Neural cell (in vitro differentiated cells): Measurements from ENCODE around the gene OR1F1.

Source experiments
- EP300 ChIP-seq: fragments of 450-650 bp; conservative IDR thresholded peaks from 2 replicates; pipeline ENCODE4 v1.6.1; 2014; ENCODE audit warnings: antibody characterized with exemption, mild to moderate bottlenecking, moderate library complexity; ENCODE audit not compliant: poor library complexity, severe bottlenecking
- MXI1 ChIP-seq: fragments of 450-650 bp; conservative IDR thresholded peaks from 2 replicates; pipeline ENCODE4 v1.6.1; 2014; ENCODE audit warnings: antibody characterized with exemption, mild to moderate bottlenecking; ENCODE audit not compliant: poor library complexity, severe bottlenecking
- POLR2AphosphoS5 ChIP-seq: IDR thresholded peaks from 2 replicates; pipeline ENCODE4 v1.6.1; 2012
- RAD21 ChIP-seq: fragments of 450-650 bp; conservative IDR thresholded peaks from 2 replicates; pipeline ENCODE4 v1.6.1; 2014; ENCODE audit warnings: antibody characterized with exemption, mild to moderate bottlenecking, moderate library complexity
- TAF1 ChIP-seq: IDR thresholded peaks from 2 replicates; pipeline ENCODE4 v1.6.1; 2012; ENCODE audit warnings: low read depth
- TF ChIP-seq, protein P1 (sequence below): fragments of 450-650 bp; IDR thresholded peaks from 2 replicates; pipeline ENCODE4 v1.5.1; 2014; ENCODE audit warnings: antibody characterized with exemption, mild to moderate bottlenecking, moderate library complexity; ENCODE audit not compliant: poor library complexity, severe bottlenecking
- TF ChIP-seq, protein P2 (sequence below): IDR thresholded peaks from 2 replicates; pipeline ENCODE4 v1.6.1; 2012; ENCODE audit warnings: borderline replicate concordance

GRCh38 chr16:3234543-3234856 is 46.5 kb downstream of the OR1F1 start:
- TF ChIP-seq, protein P1, sequence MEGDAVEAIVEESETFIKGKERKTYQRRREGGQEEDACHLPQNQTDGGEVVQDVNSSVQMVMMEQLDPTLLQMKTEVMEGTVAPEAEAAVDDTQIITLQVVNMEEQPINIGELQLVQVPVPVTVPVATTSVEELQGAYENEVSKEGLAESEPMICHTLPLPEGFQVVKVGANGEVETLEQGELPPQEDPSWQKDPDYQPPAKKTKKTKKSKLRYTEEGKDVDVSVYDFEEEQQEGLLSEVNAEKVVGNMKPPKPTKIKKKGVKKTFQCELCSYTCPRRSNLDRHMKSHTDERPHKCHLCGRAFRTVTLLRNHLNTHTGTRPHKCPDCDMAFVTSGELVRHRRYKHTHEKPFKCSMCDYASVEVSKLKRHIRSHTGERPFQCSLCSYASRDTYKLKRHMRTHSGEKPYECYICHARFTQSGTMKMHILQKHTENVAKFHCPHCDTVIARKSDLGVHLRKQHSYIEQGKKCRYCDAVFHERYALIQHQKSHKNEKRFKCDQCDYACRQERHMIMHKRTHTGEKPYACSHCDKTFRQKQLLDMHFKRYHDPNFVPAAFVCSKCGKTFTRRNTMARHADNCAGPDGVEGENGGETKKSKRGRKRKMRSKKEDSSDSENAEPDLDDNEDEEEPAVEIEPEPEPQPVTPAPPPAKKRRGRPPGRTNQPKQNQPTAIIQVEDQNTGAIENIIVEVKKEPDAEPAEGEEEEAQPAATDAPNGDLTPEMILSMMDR: no peak
- TF ChIP-seq MXI1 (no peak), RAD21 (no peak), POLR2AphosphoS5 (no peak), EP300 (no peak), TAF1 (no peak)
- TF ChIP-seq, protein P2, sequence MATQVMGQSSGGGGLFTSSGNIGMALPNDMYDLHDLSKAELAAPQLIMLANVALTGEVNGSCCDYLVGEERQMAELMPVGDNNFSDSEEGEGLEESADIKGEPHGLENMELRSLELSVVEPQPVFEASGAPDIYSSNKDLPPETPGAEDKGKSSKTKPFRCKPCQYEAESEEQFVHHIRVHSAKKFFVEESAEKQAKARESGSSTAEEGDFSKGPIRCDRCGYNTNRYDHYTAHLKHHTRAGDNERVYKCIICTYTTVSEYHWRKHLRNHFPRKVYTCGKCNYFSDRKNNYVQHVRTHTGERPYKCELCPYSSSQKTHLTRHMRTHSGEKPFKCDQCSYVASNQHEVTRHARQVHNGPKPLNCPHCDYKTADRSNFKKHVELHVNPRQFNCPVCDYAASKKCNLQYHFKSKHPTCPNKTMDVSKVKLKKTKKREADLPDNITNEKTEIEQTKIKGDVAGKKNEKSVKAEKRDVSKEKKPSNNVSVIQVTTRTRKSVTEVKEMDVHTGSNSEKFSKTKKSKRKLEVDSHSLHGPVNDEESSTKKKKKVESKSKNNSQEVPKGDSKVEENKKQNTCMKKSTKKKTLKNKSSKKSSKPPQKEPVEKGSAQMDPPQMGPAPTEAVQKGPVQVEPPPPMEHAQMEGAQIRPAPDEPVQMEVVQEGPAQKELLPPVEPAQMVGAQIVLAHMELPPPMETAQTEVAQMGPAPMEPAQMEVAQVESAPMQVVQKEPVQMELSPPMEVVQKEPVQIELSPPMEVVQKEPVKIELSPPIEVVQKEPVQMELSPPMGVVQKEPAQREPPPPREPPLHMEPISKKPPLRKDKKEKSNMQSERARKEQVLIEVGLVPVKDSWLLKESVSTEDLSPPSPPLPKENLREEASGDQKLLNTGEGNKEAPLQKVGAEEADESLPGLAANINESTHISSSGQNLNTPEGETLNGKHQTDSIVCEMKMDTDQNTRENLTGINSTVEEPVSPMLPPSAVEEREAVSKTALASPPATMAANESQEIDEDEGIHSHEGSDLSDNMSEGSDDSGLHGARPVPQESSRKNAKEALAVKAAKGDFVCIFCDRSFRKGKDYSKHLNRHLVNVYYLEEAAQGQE: no peak
